NOMO-1 treated with dmso at 0.1 percent for 144 hours (cell line): ENCODE measurements around the gene MAML3.
"Not testable (repeated sequence)": the region's sequence is repeated elsewhere in the genome, so short reads cannot be mapped to it uniquely, and the experiment has no call there.

Experiments
- DNase-seq: peaks from one replicate; lab custom pipeline; 2025; ENCODE audit not compliant: unreplicated experiment; lab: John Stamatoyannopoulos, UW

The MAML3 gene

GRCh38 chr4:139969635-139970266, 184.2 kb downstream of the MAML3 start:
- no peak for DNase-seq

DNA sequence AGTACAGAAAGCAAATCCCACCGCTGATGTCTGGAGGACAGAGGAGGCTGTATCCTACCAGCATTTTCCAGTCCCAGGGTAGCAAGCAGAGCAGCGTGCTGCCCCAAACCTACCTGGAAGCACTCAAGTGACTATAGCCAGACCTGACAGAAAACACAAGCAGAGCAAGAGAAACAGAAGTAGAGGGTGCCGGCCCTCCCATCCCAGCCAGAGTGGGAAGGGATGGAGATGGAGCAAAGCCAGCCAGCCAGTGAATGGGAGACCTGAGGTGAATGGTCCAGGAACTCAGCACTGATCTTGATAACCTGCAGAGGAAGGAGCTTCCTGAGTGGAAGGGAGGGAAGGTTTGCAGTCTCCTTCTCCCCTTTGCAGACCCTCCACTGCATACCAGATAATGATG, 185.2 kb downstream of the MAML3 start:
- no peak for DNase-seq

GRCh38 chr4:139966383-139966782, 187.6 kb downstream of the MAML3 start:
- DNase-seq = no peak

DNA sequence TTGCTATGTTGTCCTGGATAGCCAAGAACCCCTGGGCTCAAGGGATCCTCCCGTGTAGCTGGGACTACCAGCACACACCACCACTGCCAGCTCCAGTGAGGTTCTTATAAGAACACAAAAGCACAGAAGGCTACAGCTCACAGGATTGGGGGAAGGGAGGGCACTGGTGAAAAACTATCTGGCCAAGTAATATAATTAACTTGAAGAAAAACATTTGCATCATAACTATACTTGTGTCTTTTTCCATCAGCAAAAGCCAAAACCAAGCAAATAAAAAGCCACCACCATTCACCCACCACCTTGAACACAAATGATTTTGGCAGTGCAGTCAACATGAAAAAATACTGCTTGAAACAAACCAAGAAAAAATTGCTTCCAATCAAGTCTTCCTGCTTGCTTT, 188.2 kb downstream of the MAML3 start:
- DNase-seq = no peak

DNA sequence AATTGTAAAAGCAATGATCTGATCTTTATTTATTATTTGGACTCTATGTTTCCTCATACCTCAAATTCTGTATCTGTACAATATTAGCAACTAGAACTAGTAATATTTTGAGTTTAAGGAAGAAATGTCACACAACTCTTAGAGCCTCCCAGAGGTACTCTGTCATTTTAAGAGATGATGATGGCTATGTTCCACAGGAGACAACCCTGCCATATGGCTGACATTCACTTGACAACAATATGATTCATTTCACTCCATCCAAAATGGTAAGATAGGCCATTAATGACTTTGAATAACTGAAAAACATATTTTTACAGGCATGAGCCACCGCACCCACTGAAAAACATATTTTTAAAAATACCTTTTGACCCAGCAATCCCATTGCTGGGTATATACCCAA, 190.3 kb downstream of the MAML3 start:
- no peak for DNase-seq

GRCh38 chr4:139962130-139962684, 191.8 kb downstream of the MAML3 start:
- DNase-seq = no peak

DNA sequence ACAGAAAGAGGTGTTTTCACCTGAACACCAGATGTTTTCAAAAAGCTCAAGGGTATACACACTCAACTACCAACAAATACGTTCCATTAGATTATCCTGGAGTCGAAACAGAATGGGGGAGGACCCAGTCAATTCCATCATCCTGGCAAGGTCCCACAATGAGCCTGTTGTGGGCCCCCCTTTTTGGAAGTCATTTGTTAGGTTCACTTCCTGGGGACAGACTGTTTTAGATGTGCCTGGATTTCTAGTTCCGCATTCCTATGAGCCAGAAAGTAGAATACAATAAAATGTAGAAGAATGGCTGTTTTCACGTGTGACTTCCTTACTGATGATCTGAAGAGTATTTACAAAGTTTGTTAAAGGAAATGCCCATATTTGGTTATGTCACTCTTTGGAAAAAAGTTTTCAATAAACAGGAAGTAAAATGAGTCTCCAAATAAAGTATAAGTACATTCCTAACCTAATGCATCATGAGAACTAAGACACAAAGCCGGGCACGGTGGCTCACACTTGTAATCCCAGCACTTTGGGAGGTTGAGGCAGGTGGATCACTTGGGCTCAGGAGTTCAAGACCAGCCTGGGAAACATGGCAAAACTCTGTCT, 192.5 kb downstream of the MAML3 start:
- DNase-seq = no peak

- DNase-seq = no peak
Observed at GRCh38 chr4:139959396-139959795, 194.6 kb downstream of the MAML3 start.

DNA sequence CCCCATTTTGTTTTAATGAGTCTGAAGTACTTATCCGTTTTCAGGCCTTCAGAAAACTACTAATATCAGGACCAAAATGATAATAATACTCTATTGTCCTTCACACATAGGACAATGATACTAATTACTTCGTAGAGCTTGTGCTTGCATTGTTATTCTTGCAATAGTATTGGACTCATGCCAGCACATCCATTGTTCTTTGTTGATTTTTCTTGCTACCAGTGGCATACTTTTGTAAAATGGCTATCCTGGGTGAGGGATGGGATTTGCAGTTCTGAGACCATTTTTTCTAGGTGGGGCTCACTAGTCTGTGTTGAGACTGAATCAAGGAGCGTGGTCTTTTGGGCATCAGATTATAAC, 195.3 kb downstream of the MAML3 start:
- DNase-seq = no peak

- DNase-seq = no peak
Observed at GRCh38 chr4:139957986-139958738, 195.8 kb downstream of the MAML3 start.

GRCh38 chr4:139957065-139957464, 196.9 kb downstream of the MAML3 start:
- DNase-seq = no peak

- DNase-seq = no peak
Observed at GRCh38 chr4:139956507-139957017, 197.4 kb downstream of the MAML3 start.

DNA sequence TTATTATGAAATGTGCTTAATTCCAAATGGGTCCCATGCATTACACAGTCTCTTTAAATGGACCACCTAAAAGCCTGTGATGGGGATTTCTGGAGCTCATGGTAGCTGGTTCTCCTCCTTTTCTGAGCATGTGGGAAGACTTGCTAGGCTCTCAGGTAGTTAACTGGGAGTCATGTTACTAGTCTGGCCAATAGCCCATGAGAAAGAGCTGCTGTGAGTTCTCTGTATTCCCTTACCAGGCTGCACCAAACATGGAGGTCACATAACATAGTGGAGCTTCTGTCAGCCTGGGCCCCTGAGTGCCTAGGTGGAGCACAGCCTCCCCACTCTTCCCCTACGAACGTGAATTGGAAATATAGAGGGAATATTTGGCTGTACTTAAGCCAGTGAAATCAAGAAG, 198.4 kb downstream of the MAML3 start:
- no peak for DNase-seq

- no peak for DNase-seq
Observed at GRCh38 chr4:139954512-139954911, 199.5 kb downstream of the MAML3 start.

GRCh38 chr4:139951021-139951420, 203.0 kb downstream of the MAML3 start:
- no peak for DNase-seq

DNA sequence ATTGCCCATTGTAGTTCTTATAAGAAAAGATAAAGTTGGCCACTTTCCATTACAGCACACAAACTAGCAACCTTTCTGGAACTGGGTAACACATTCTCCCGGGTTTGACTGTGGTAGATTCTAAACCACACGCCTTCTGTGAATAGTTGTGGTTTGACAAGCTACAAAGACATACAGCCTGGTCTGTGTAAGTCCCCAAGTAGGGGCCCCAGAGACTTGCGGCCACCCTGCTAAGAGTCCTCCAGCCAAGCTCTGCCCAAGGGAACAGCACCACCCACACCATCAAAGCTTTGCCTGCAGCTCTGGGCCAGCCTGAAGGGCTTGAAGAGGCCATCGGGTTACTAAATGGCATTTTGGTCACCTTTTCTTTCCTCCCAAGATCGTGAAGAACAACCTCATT, 203.4 kb downstream of the MAML3 start:
- DNase-seq = no peak

DNA sequence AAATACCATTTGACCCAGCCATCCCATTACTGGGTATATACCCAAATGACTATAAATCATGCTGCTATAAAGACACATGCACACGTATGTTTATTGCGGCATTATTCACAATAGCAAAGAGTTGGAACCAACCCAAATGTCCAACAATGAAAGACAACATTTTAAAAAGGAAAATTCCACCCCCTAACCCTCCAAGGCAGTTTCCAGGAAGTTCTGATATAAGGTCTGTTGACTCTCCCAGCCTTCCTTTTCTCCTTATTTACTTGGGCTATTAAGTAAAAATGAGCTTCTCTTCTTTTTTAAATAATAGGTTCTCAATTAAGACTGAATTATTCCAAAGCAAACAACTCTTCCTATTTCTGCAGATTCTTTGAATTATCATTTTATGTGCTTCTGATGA, 209.1 kb downstream of the MAML3 start:
- DNase-seq = not testable (repeated sequence)

GRCh38 chr4:139943277-139943676, 210.7 kb downstream of the MAML3 start:
- no peak for DNase-seq

- no peak for DNase-seq
Observed at GRCh38 chr4:139942241-139942640, 211.7 kb downstream of the MAML3 start.

DNA sequence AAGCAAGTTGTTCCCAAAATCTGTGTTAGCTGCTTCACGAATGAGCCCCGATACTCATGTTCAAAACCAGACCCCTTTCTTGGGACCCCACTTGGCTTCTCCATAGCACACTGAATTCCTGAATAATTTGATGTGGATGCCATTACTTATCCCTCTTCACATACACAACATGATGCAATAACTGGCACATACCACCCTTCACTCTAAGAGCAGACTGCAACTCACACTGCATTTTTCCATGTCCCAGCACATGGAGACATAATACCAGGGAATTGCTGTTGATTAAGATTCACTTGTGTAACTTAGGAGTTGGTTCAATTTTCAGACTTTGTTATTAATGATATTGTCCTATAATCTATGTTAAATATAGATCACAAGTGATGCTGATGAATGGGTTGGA, 213.4 kb downstream of the MAML3 start:
- no peak for DNase-seq

DNA sequence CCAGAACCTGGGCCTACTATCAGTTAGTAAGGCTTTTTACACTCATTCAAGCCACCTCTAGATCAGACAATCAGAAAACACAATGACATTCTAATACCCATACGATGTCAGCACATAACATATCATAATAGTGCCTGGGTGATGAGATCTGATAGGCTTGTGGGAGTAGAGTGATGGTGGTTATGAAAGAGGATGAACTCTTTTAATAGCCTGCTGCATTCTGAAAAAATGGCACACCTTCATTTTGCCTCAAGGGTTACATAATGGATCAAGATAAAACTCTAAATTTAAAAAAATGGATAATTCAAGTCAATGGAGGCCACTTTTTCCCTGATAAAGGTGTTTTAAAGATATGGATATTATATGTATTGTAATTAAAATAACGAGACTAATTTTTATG, 215.6 kb downstream of the MAML3 start:
- no peak for DNase-seq

- DNase-seq = no peak
Observed at GRCh38 chr4:139935911-139936310, 218.1 kb downstream of the MAML3 start.
